Midbrain (tissue), 1 donor: Measurements from ENCODE around the gene CTDSPL.

Experiments used
- DNase-seq: peaks from one replicate; lab custom pipeline; 2025; lab: John Stamatoyannopoulos, UW

CTDSPL gene

GRCh38 chr3:38001456-38002081, 139.9 kb downstream of the CTDSPL start:
- DNase-seq = no peak

GRCh38 chr3:38002291-38002876, 140.7 kb downstream of the CTDSPL start:
- no peak for DNase-seq

- DNase-seq = no peak
These were observed 141.3 kb downstream of the CTDSPL start for GRCh38 chr3:38002940-38003339.

- peak; percentile 46 for DNase-seq
These were observed 141.7 kb downstream of the CTDSPL start for GRCh38 chr3:38003371-38003816.

DNA sequence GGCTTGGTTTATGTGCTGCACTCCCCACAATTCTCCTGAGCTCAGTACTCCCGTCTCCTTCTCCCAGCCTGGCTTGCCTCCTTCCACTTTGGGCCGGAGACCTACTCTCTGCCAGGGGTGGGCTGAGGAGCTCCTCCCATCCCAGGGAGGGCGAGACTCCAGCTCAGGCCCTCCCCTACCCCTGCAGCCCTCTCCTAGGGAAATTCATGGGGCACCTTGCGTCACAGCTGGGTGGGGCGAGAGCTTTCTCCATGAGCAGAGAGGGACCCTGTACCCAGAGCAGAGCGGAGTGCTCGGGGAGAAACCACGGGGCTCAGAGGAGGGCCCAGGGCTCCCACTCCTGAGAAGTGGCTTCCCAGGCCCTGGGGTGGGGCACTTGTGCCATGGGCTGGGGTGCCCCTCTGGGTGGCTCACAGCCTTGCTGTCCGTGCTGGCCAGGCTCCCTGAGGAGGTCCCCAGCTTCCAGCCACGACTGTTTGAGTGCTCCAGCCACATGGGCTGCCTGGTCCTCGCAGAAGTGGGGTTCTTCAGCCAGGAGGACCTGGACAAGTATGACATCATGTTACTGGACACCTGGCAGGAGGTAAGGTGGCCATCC, 142.2 kb downstream of the CTDSPL start:
- no peak for DNase-seq

DNA sequence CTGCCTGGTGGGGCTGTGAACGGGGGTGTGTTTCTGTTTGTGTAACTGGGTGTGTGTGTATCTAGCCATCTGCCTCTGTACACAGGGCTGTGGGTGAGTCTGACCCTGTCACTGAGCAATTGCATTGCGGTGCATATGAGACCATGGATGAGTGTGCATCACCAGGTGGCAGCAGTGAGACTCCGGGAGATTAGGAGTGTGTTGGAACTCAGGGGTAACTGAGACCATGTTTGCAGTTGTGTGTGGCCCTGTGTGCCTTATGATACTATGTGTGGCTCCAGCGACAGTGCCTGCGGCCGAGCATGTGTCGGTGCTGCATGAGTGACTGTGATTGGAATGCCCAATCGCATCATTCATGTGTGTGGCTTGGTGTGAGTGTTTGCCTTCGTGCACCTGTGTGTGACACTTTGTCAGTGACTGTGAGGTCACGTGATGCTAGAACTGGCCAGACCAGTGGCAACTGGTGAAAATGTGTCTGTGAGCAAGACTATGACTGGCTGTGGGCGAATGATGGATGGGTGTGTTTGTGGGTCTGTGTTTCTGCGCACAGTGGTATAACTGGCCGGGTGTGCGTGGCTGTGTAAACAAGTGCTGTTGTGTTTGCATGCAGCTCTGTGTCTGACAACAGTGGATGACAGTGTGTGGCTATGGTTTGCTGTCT, 142.9 kb downstream of the CTDSPL start:
- DNase-seq = peak; percentile 81

DNA sequence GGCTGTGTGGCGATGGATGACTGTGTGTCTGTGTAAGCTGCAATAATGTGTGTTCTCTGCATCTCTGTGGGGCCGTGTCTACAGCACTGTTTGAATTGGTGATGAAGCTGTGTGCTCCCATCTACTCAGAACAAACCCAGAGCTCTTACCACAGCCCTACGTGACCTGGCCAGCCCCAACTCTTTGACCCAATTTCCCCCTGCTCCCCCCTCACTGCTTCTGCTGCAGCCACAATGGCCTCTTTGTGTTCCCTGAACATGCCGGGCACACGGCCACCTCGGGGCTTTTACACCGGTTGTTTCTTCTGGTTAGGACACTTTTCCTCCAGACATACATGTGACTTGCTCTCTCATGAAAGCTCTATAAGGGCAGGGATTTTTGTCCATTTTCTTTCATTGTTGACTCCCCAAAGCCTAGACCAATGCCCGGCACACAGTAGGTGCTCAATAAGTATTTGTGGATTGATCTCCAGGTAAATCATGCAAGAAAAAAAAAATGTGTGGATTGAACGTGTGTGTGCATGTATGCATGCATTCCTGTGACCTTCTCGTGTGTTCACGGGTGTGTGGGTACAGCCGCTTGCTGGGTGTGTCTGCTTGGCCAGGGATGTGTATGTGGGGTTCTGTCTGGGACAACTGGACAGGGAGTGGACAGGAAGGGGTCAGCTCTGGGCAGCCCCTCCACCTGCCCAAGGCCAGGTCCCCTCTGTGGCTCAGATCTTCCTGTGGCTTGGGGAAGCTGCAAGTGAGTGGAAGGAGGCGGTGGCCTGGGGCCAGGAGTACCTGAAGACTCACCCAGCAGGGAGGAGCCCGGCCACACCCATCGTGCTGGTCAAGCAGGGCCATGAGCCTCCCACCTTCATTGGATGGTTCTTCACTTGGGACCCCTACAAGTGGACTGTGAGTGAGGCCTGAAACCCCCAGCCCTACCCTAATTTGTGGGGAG, 143.7 kb downstream of the CTDSPL start:
- peak; percentile 95 for DNase-seq

DNA sequence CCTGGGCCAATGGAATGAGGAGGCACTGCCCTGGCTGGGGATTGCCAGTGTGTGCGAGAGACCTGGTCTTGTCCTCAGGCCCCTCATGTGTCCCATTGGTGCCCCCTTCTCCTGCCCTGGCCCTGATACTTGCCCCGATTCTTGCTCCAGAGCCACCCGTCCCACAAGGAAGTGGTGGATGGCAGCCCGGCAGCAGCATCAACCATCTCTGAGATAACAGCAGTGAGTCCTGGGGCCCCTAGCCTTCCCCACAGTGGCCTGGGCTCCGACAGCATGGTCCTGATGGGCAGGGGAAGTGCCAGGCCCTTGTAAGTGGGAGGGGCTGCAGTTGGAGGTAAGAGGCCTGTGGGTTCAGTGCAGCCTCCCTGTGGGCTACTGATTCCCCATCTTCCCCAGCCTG, 144.4 kb downstream of the CTDSPL start:
- no peak for DNase-seq

GRCh38 chr3:38006445-38006995, 144.8 kb downstream of the CTDSPL start:
- DNase-seq = no peak

DNA sequence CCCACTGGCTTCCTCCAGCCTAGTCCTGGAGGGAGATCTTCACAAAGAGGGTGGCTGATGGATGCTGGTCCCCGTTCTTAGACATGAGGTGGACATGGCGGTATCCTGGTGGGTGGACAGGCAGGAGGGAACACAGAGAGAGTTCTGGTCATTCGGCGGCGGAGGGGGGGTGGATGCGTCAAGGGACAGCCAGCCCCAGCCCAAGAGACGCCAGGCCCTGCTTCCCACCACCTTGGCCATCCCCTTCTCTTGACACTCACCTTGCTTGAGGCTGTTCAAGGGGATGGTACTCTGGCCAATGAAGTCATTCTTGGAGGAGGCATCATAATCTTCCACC, 146.0 kb downstream of the CTDSPL start:
- DNase-seq = no peak

DNA sequence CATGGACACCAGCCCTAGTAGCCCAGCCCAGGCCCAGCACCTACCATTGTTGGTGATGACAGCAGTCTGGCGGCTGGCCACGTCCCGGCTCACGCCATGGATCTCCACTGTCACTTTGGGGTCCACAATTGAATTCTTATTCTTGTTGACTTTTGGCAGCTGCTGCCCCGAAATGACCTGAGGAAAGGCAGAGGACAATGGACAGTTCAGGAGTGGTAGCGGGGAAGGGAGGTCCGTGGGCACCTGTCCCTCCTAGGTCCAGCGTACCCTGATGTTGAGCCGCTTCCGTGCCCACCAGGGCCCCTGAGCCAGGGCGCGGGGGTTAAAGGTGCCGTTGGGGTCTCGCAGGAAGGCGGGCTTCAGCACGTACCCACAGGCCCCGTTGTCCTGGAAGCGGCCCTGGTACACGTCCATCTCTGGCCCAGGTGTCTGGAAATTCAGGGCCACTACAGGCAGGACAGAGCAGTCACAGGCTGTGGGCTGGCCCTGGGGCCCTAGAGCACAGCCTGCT, 146.6 kb downstream of the CTDSPL start:
- no peak for DNase-seq

GRCh38 chr3:38008971-38009580, 147.4 kb downstream of the CTDSPL start:
- no peak for DNase-seq

DNA sequence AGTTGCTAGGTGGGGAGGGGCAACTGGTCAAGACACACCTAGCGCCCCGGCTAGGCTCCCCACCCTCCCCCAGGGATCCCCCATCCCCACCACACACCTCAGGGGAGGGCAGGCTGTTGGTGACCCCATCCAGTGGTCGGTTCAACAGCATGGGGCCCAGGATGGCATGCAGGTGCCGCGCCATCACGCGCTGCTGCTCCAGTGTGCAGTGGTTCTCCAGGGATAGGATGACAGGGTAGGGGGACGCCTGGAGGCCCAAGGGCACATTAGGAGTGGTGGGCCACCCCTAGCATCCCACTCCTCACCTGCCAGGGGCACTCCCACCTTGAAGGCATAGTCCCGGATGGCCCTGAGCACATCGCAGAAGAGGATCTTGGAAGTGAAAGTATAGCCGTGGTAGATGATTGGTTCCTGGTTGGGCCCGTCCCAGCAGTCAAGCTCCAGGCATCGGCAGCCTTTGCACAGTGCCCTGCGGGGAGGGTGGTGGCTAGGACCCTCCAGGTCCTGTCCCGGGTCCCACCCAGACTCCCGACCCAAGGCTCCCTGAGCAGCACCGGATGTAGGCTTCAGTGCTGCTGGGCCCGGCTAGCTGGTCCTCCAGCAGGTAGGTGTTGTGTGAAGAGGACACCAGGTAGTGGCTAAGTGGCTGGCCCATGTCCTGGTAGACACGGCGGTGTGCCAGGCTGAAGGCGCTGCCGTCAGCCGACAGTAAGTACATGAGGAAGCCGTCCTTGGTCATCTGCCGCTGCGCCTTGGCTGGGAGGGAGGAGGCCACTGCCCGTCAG, 148.3 kb downstream of the CTDSPL start:
- DNase-seq = no peak

DNA sequence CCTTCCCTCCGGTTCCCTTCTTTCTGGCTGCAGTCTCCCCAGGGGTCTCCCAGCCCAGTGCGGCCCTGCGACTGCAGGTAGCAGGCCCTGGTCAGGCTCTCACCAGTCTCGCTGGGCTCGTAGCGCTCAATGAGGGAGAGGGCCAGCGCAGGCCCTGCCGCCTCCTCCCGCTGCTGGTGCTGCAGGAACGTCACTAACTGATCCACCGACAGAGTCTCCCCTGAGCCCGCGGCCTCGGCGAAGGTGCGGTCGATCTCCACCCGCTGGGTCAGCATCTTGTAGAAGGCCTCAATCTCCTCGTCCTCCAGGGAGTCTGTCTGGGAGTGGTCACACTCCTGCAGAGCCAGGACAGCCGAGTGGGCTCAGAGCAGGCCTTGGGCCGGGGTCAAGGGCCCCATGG, 149.4 kb downstream of the CTDSPL start:
- no peak for DNase-seq

DNA sequence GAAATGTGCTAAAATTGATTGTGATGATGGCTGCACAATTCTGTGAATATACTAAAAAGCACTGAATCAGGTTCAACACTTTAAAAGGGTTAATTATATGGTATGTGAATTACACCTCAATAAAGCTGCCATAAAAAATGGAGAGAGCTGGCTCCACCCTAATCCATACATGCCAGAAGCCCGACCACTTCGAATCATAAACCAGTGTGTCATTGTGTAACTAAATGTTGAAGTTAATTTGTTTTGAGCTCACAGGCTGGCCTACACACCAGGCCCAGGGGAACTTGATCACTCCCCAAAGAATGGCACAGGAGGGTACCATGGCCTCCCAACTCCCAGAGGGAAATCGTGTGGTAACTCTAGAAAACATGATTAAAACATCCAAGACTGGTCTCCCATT, 153.8 kb downstream of the CTDSPL start:
- DNase-seq = no peak

DNA sequence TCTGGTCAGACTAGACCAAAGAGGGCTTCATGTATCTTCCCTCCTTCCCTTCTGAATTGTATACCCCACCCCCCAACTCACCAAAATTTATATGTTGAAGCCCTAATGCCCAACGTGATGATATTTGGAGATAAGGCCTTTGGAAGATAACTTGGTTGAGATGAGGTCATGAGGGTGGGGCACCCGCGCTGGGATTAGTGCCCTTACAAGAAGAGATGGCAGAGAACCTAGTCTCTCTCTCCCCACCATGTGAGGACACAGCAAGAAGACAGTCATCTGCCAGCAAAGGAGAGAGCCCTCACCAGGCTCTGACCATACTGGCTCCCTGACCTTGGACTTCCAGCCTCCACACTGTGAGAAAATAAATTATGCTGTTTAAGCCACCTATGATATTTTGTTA, 154.3 kb downstream of the CTDSPL start:
- DNase-seq = no peak

GRCh38 chr3:38016410-38016809, 154.7 kb downstream of the CTDSPL start:
- no peak for DNase-seq

DNA sequence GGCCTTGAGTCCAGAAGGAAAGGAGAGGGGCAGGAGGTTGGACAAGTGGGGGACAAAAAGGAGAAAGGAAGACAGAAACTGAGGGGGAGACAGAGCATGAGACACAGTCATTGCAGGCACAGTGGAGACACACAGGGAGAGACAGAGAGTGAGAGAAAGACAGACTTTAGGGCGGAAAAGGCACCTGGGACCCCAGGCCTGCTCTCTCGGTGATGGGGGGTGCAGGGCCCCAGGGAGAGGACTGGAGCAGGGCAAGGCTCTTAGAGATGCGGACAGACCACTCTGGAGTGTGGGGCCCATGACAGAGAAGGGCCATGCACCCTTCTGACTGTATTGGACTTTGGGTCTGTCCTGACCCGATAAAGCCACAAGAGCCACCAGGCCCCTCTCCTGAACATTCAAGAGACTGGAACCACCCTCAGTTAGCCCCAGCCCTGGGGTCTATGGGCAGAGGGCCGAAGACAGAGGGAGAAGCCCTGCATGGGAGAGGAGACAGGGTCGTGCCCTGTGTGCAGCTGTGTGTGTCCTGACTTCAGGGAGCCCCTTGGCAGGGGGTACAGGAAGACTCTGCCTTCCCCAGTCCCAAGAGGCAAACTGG, 155.3 kb downstream of the CTDSPL start:
- no peak for DNase-seq

GRCh38 chr3:38017445-38018295, 156.0 kb downstream of the CTDSPL start:
- no peak for DNase-seq
